ENCODE results near the gene EIF1AD.

EIF1AD gene

GRCh38 chr11:66016793-66017177, 14.8 kb upstream of the EIF1AD start:
- H3K36me3 ChIP-seq (ENCODE audit: control insufficient read depth, insufficient read depth, low read length) = no peaks in the 10 kb centered on the region
- peaks cover 11% of the 10 kb centered on the region for H3K4me1 ChIP-seq
- TF ChIP-seq, protein P1, sequence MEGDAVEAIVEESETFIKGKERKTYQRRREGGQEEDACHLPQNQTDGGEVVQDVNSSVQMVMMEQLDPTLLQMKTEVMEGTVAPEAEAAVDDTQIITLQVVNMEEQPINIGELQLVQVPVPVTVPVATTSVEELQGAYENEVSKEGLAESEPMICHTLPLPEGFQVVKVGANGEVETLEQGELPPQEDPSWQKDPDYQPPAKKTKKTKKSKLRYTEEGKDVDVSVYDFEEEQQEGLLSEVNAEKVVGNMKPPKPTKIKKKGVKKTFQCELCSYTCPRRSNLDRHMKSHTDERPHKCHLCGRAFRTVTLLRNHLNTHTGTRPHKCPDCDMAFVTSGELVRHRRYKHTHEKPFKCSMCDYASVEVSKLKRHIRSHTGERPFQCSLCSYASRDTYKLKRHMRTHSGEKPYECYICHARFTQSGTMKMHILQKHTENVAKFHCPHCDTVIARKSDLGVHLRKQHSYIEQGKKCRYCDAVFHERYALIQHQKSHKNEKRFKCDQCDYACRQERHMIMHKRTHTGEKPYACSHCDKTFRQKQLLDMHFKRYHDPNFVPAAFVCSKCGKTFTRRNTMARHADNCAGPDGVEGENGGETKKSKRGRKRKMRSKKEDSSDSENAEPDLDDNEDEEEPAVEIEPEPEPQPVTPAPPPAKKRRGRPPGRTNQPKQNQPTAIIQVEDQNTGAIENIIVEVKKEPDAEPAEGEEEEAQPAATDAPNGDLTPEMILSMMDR (IDR thresholded peaks at IDR 0.05) = no peak
- peak overlapping the region; percentile 56 for H2AFZ ChIP-seq
- no peak overlapping the region for H3K9ac ChIP-seq
- no peak overlapping the region for H3K4me2 ChIP-seq (ENCODE audit: low read length)
- no peaks in the 10 kb centered on the region for H3K9me3 ChIP-seq (ENCODE audit: control insufficient read depth, low read length)
- no peak overlapping the region for H3K4me3 ChIP-seq (ENCODE audit: low read depth, low read length)
- no peaks in the 10 kb centered on the region for H3K27me3 ChIP-seq (ENCODE audit: control insufficient read depth, insufficient read depth, low read length)
- H3K27ac ChIP-seq = peak overlapping the region; percentile 92
- no peaks in the 10 kb centered on the region for H3K79me2 ChIP-seq

DNA sequence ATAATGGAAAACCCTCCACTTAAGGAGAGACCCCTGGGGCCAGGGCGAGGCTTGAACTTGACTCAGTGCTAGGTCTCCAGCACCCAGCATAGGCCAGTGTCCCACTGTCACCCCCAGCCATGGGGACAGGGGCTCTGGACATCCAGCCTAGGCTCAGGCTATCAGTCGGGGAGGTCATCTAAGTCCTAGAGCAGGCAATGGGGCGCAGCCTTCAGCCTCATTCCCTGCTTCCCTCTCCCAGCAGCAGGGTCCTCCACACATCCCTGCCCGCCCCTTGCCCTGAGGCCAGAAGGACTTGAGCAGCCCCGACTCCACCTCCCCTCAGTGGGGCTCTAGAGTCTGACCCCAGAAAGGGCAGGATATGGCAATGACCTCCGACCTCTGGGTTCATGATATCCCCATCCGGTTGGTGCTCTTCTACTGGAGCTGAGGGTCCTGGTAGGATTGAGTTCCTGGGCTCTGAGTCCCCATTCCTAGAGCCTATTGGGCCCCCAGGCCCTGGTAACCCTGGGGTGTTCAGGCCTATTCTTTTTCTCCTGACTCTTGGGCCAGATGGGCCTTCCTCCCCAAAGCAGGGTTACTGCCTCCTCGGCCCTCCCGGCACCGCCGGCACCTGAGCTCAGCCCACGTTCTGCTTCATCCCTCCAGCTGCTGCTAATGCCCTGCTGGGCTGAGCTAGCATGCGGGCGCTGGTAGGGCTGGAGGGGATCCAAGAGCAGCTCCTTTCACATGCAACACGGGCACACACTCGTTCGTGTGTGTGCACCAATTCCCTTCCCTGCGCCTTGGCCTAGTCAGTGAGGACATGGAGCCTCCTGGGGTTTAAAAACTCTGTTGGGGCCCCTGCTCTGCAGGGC, 14.2 kb upstream of the EIF1AD start:
- peak overlapping the region; percentile 56 for H2AFZ ChIP-seq
- H3K4me2 ChIP-seq (ENCODE audit: low read length) = no peak overlapping the region
- no peaks in the 10 kb centered on the region for H3K9me3 ChIP-seq (ENCODE audit: control insufficient read depth, low read length)
- H3K4me1 ChIP-seq = peaks cover 14% of the 10 kb centered on the region
- H3K79me2 ChIP-seq = no peaks in the 10 kb centered on the region
- H3K27me3 ChIP-seq (ENCODE audit: control insufficient read depth, insufficient read depth, low read length) = no peaks in the 10 kb centered on the region
- no peak overlapping the region for H3K9ac ChIP-seq
- H3K4me3 ChIP-seq (ENCODE audit: low read depth, low read length) = no peak overlapping the region
- no peaks in the 10 kb centered on the region for H3K36me3 ChIP-seq (ENCODE audit: control insufficient read depth, insufficient read depth, low read length)
- TF ChIP-seq, protein P1 (IDR thresholded peaks at IDR 0.05) = no peak
- H3K27ac ChIP-seq = peak overlapping the region; percentile 92

DNA sequence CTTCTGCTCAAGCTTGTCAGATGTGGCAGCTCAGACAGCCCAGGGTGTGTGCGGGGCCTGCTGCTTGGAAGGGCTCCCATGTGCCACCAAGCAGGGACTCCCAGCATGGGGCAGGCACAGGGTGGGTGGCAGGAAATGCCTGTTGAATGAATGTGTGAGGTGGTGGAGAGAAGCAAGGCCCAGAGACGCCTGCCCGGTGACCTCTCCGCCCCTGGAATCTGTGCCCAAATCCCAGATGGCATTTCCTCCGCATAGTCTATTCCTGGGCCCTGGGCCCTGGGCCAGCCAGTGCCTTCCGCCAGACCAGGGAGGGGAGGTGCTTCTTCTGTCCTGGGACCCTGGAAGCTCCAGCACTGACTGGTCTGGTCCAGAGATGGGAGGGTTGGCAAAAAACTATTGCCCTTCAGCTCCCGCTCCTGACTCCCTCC, 13.5 kb upstream of the EIF1AD start:
- Histone ChIP-seq H3K27ac (peak overlapping the region; percentile 92), H2AFZ (peak overlapping the region; percentile 56), H3K79me2 (no peaks in the 10 kb centered on the region), H3K9me3 (ENCODE audit: control insufficient read depth, low read length) (no peaks in the 10 kb centered on the region), H3K27me3 (ENCODE audit: control insufficient read depth, insufficient read depth, low read length) (no peaks in the 10 kb centered on the region), H3K4me2 (ENCODE audit: low read length) (no peak overlapping the region), H3K4me3 (ENCODE audit: low read depth, low read length) (no peak overlapping the region), H3K4me1 (peaks cover 14% of the 10 kb centered on the region), H3K36me3 (ENCODE audit: control insufficient read depth, insufficient read depth, low read length) (no peaks in the 10 kb centered on the region), H3K9ac (no peak overlapping the region)
- TF ChIP-seq, protein P1 (IDR thresholded peaks at IDR 0.05) = no peak

DNA sequence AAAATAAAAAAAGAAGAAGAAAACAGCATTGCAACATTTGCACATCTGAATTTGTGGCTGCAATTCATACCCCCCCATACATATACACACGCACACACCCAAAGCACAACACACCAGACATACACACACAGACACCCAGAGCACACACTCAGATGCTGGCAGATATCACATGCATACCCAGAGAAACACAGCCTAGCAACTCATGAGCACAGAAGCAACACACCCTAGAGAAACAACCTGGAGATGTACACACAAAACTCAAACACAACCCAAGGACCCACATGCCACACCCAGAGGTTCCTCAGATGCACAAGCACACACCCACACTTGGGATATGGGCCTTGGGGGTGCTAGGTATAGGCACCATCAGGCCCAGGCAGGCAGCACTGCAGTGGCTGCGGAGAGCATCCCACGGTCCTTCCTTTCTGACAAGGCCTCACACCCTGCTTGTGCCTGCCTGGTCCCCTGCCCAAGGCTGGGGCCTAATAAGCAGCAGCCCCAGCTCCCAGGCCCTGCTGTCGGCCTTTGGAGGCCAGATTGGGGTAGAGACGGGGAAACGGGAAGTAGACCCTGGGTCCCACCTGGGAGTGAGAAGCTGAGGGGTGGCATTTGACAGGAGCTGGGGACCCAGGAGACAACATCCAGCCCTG, 13.0 kb upstream of the EIF1AD start:
- peak overlapping the region; percentile 92 for H3K27ac ChIP-seq

More for the DNA sequence above, 13.0 kb upstream of the EIF1AD start:
- Histone ChIP-seq H3K4me2 (ENCODE audit: low read length) (no peak overlapping the region), H3K27me3 (ENCODE audit: control insufficient read depth, insufficient read depth, low read length) (no peaks in the 10 kb centered on the region), H3K4me1 (peaks cover 14% of the 10 kb centered on the region), H3K36me3 (ENCODE audit: control insufficient read depth, insufficient read depth, low read length) (no peaks in the 10 kb centered on the region), H3K79me2 (no peaks in the 10 kb centered on the region), H3K4me3 (ENCODE audit: low read depth, low read length) (no peak overlapping the region), H3K9ac (no peak overlapping the region), H2AFZ (peak overlapping the region; percentile 56), H3K9me3 (ENCODE audit: control insufficient read depth, low read length) (no peaks in the 10 kb centered on the region)
- TF ChIP-seq, protein P1 (IDR thresholded peaks at IDR 0.05) = no peak
